ENCODE data around the gene RFXANK.
"Not testable (repeated sequence)": the region's sequence is repeated elsewhere in the genome, so short reads cannot be mapped to it uniquely, and the experiment has no call there.

Gene RFXANK

DNA sequence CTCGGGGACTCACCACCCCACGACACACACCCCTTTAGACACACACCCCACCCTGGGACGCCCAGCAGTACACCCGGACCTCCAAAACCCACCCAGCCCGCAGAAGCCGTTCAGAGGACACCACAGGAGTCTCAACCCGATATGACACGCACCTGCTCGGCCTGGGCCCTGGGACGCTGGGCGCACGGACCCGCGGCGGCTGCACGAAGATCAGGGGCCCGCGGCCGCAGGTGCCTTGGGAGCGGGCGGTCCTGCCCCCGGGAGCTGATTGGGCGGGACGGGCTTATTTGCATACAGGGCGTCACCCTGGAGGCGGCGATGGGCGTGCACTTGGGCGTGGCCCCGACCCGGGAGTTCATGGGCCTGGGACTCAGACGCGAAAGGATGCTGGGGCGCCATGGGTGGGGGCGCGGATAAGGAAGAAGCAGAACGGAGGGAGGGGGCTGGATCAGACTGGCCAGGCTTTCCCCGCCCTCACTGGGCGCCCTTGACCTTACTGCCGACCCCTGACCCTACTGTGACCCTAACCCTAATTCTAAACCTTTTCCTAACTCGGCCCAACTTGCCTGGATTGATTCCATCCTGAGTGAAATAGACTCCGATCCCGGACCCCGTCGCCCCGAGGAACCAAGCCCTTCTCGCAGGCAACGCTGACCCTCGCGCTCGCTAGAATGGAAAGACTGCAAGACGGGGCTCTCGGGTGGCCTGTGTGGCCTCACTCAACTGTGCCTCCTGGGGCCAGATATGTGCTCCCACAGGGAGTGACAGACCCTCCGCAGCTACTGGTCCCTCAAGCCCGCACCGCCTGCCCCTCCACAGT, 21.8 kb upstream of the RFXANK start, which contains the start of gene MEF2B:
TSS of gene MEF2B (minus strand) at position 211 of the 820 bp plus-strand sequence. CDS start 19,528 bp downstream, outside the sequence.
- Histone ChIP-seq H3K9me3 (ENCODE audit: insufficient read depth, low read length) (no peaks in the 10 kb centered on the region), H3K36me3 (replicated peaks; ENCODE audit: low read depth, low read length) (no peaks in the 10 kb centered on the region), H3K9ac (ENCODE audit: low read length) (peak within 1 kb of the TSS; percentile 79), H3K79me2 (ENCODE audit: low read length) (no peaks in the 10 kb centered on the region; the same call in 1 of the 2 replicates), H3K4me2 (ENCODE audit: low read length) (peak within 1 kb of the TSS; percentile 82), H3K27ac (ENCODE audit: low read length) (no peak within 1 kb of the TSS), H3K4me1 (ENCODE audit: low read length) (peaks cover 51% of the 10 kb centered on the region), H2AFZ (ENCODE audit: low read depth, low read length) (no peak within 1 kb of the TSS), H3K4me3 (ENCODE audit: low read length) (peak within 1 kb of the TSS; percentile 86), H3K27me3 (ENCODE audit: low read depth, low read length) (no peaks in the 10 kb centered on the region), H4K20me1 (ENCODE audit: insufficient read depth, low read length) (peaks cover 3% of the 10 kb centered on the region; the same call in 1 of the 2 replicates)
- no peak for TF ChIP-seq EZH2phosphoT487 (IDR thresholded peaks at IDR 0.05; ENCODE audit: low read depth)
- TF ChIP-seq, protein P1, sequence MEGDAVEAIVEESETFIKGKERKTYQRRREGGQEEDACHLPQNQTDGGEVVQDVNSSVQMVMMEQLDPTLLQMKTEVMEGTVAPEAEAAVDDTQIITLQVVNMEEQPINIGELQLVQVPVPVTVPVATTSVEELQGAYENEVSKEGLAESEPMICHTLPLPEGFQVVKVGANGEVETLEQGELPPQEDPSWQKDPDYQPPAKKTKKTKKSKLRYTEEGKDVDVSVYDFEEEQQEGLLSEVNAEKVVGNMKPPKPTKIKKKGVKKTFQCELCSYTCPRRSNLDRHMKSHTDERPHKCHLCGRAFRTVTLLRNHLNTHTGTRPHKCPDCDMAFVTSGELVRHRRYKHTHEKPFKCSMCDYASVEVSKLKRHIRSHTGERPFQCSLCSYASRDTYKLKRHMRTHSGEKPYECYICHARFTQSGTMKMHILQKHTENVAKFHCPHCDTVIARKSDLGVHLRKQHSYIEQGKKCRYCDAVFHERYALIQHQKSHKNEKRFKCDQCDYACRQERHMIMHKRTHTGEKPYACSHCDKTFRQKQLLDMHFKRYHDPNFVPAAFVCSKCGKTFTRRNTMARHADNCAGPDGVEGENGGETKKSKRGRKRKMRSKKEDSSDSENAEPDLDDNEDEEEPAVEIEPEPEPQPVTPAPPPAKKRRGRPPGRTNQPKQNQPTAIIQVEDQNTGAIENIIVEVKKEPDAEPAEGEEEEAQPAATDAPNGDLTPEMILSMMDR (IDR thresholded peaks at IDR 0.05; ENCODE audit: low read depth, low read length) = no peak

DNA sequence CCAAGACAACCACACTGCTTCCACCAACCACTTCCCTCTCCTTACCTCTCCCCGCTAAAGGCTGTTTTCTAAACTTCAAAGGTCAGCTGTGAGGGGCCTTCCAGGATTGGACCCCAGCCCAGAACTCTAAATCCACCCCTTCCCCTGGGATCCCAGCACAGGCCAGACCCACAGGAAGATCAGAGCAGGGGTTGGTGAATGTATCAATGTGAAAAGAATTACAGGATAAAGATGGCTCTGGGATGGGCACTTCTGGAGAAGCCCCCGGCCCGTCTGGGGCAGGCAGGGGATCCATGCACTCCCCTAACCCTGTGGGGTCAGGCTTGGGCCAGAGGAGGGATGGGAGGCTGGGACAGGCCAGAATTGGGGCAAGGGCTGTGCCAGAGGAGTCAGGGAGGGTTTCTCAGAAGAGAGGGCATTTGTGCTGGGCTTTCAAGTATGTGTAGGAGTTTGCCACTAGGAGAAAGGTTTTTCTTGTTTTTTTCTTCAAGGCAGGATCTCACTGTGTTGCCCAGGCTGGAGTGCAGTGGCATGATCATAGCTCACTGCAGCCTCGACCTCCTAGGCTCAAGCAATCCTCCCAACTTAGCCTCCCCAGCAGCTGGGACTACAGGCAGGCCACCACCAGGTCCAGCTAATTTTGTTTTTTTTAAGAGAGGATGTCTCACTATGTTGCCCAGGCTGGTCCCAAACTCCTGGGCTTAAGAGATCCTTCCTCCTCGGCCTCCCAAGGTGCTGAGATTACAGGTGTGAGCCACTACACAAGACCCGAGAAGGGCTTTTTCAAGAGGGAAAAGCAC, 21.0 kb upstream of the RFXANK start:
- no peaks in the 10 kb centered on the region for H3K9me3 ChIP-seq (ENCODE audit: insufficient read depth, low read length)
- H3K27ac ChIP-seq (ENCODE audit: low read length) = no peak overlapping the region
- peaks cover 3% of the 10 kb centered on the region; the same call in 1 of the 2 replicates for H4K20me1 ChIP-seq (ENCODE audit: insufficient read depth, low read length)
- no peak overlapping the region for H3K4me3 ChIP-seq (ENCODE audit: low read length)
- no peak overlapping the region for H3K9ac ChIP-seq (ENCODE audit: low read length)
- no peak overlapping the region for H2AFZ ChIP-seq (ENCODE audit: low read depth, low read length)
- no peaks in the 10 kb centered on the region; the same call in 1 of the 2 replicates for H3K79me2 ChIP-seq (ENCODE audit: low read length)
- no peaks in the 10 kb centered on the region for H3K27me3 ChIP-seq (ENCODE audit: low read depth, low read length)
- H3K4me1 ChIP-seq (ENCODE audit: low read length) = peaks cover 51% of the 10 kb centered on the region
- TF ChIP-seq, protein P1 (IDR thresholded peaks at IDR 0.05; ENCODE audit: low read depth, low read length) = no peak
- no peak for TF ChIP-seq EZH2phosphoT487 (IDR thresholded peaks at IDR 0.05; ENCODE audit: low read depth)
- H3K36me3 ChIP-seq (replicated peaks; ENCODE audit: low read depth, low read length) = no peaks in the 10 kb centered on the region
- H3K4me2 ChIP-seq (ENCODE audit: low read length) = no peak overlapping the region; the same call in 1 of the 2 replicates

DNA sequence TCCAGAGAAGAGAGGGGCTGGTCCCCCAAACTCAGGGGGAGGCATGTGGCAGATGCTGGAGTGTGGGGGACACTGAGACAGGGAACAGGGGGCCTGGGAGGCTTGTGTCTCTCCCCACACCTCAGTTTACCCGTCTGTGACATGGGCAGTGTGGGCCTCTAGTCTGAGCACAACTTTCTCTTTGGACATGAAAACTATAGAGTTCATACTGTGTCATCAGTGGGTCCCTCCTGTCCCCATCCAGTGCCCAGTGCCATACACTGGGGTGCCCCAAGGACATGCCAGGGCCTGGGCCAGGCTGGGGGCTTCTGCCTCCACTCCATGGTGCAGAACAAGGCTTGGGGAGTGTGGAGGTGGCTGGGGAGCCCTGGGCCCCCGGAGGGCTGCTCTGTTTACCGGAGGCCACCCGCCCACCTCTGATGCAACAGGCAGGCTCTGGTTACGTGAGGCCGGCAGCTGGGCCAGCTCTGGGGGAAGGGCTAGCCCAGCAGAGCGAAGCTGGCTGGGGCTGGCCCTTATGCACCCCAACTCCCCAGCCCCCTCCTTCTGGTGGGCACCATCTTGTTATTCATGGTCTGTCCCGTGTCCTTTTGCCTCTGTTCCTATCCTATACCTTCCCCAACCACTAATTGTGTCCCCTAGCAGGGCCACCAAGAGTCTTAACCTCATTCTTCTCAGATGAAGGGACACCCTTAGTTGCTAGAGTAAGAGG, 20.1 kb upstream of the RFXANK start:
- TF ChIP-seq EZH2phosphoT487 (IDR thresholded peaks at IDR 0.05; ENCODE audit: low read depth) = no peak
- TF ChIP-seq, protein P1 (IDR thresholded peaks at IDR 0.05; ENCODE audit: low read depth, low read length) = no peak
- Histone ChIP-seq H3K9ac (ENCODE audit: low read length) (no peak overlapping the region), H3K4me3 (ENCODE audit: low read length) (no peak overlapping the region)

DNA sequence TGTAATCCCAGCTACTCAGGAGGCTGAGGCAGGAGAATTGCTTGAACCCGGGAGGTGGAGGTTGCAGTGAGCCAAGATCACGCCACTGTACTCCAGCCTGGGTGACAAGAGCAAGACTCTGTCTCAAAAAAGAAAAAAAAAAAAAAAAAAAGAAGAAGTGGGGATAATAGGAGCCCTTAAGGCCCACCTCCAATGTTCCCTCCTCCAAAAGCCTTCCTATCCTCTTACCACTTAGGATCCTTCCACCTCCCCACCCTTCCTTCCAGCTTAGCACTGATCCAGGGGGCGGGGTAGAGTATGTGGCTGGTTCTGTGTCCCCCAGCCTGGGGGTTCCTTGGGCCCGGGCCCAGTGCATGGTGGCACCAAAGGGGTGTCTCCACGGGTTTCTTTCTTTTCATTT, 18.8 kb upstream of the RFXANK start:
- H3K79me2 ChIP-seq (ENCODE audit: low read length); H3K4me2 ChIP-seq (ENCODE audit: low read length); H3K36me3 ChIP-seq (replicated peaks; ENCODE audit: low read depth, low read length); H3K4me3 ChIP-seq (ENCODE audit: low read length); H3K27ac ChIP-seq (ENCODE audit: low read length); H4K20me1 ChIP-seq (ENCODE audit: insufficient read depth, low read length); H2AFZ ChIP-seq (ENCODE audit: low read depth, low read length); H3K9ac ChIP-seq (ENCODE audit: low read length); H3K27me3 ChIP-seq (ENCODE audit: low read depth, low read length); H3K9me3 ChIP-seq (ENCODE audit: insufficient read depth, low read length): not testable (repeated sequence)
- H3K4me1 ChIP-seq (ENCODE audit: low read length) = peaks cover 44% of the 10 kb centered on the region

More for the DNA sequence above, 20.1 kb upstream of the RFXANK start:
- H3K27me3 ChIP-seq (ENCODE audit: low read depth, low read length) = no peaks in the 10 kb centered on the region
- 0 out of 2 replicates have a peak, but pooled peaks cover 3% of the 10 kb centered on the region for H4K20me1 ChIP-seq (ENCODE audit: insufficient read depth, low read length)
- H3K36me3 ChIP-seq (replicated peaks; ENCODE audit: low read depth, low read length) = no peaks in the 10 kb centered on the region
- H3K79me2 ChIP-seq (ENCODE audit: low read length) = no peaks in the 10 kb centered on the region
- no peak overlapping the region for H2AFZ ChIP-seq (ENCODE audit: low read depth, low read length)
- H3K4me2 ChIP-seq (ENCODE audit: low read length) = peak overlapping the region; percentile 35
- no peak overlapping the region for H3K27ac ChIP-seq (ENCODE audit: low read length)
- peaks cover 51% of the 10 kb centered on the region for H3K4me1 ChIP-seq (ENCODE audit: low read length)
- H3K9me3 ChIP-seq (ENCODE audit: insufficient read depth, low read length) = no peaks in the 10 kb centered on the region

Data from OCI-LY3 (cell line).